ENCODE data around the gene SARS2.
"Not testable (repeated sequence)": the region's sequence is repeated elsewhere in the genome, so short reads cannot be mapped to it uniquely, and the experiment has no call there.

Gene SARS2

GRCh38 chr19:38971672-38972071, 41.1 kb upstream of the SARS2 start:
- Histone ChIP-seq H3K36me3 (ENCODE audit: insufficient read depth, low read length) (peaks cover 4% of the 10 kb centered on the region; the same call in 1 of the 2 replicates), H3K4me3 (no peak overlapping the region), H3K27ac (no peak overlapping the region), H3K9ac (ENCODE audit: insufficient read length) (no peak overlapping the region), H3K9me3 (ENCODE audit: low read depth, low read length) (no peaks in the 10 kb centered on the region)
- TF ChIP-seq EZH2 (IDR thresholded peaks at IDR 0.05) = no peak
- TF ChIP-seq POLR2AphosphoS5 (IDR thresholded peaks at IDR 0.05; ENCODE audit: borderline replicate concordance, low read depth, low read length) = no peak
- no peak for TF ChIP-seq FOXP2 (optimal IDR thresholded peaks at IDR 0.05; ENCODE audit: control extremely low read depth, extremely low read length, insufficient read depth)
- DNase-seq (ENCODE audit: low read depth, low spot score) = no peak

GRCh38 chr19:38970664-38971532, 40.3 kb upstream of the SARS2 start:
- peaks cover 4% of the 10 kb centered on the region; the same call in 1 of the 2 replicates for H3K36me3 ChIP-seq (ENCODE audit: insufficient read depth, low read length)
- H3K4me3 ChIP-seq = no peak overlapping the region
- DNase-seq (ENCODE audit: low read depth, low spot score) = no peak
- no peak overlapping the region for H3K9ac ChIP-seq (ENCODE audit: insufficient read length)
- no peaks in the 10 kb centered on the region for H3K9me3 ChIP-seq (ENCODE audit: low read depth, low read length)
- no peak overlapping the region for H3K27ac ChIP-seq
- TF ChIP-seq EZH2 (IDR thresholded peaks at IDR 0.05) (no peak), POLR2AphosphoS5 (IDR thresholded peaks at IDR 0.05; ENCODE audit: borderline replicate concordance, low read depth, low read length) (no peak), FOXP2 (optimal IDR thresholded peaks at IDR 0.05; ENCODE audit: control extremely low read depth, extremely low read length, insufficient read depth) (no peak)

- not testable (repeated sequence) for H3K36me3 ChIP-seq (ENCODE audit: insufficient read depth, low read length); H3K27ac ChIP-seq; DNase-seq (ENCODE audit: low read depth, low spot score); H3K4me3 ChIP-seq; H3K9me3 ChIP-seq (ENCODE audit: low read depth, low read length); H3K9ac ChIP-seq (ENCODE audit: insufficient read length)
Measured at GRCh38 chr19:38966149-38966548, 35.6 kb upstream of the SARS2 start.

- Histone ChIP-seq H3K36me3 (ENCODE audit: insufficient read depth, low read length) (peaks cover 7% of the 10 kb centered on the region; the same call in 1 of the 2 replicates), H3K9me3 (ENCODE audit: low read depth, low read length) (no peaks in the 10 kb centered on the region), H3K27ac (no peak overlapping the region), H3K4me3 (no peak overlapping the region), H3K9ac (ENCODE audit: insufficient read length) (no peak overlapping the region)
- TF ChIP-seq POLR2AphosphoS5 (IDR thresholded peaks at IDR 0.05; ENCODE audit: borderline replicate concordance, low read depth, low read length) (no peak), EZH2 (IDR thresholded peaks at IDR 0.05) (no peak), FOXP2 (optimal IDR thresholded peaks at IDR 0.05; ENCODE audit: control extremely low read depth, extremely low read length, insufficient read depth) (no peak)
- DNase-seq (ENCODE audit: low read depth, low spot score) = no peak
Measured at GRCh38 chr19:38964738-38965137, 34.2 kb upstream of the SARS2 start.

- DNase-seq (ENCODE audit: low read depth, low spot score) = no peak
- no peak overlapping the region for H3K4me3 ChIP-seq
- no peak overlapping the region for H3K27ac ChIP-seq
- no peaks in the 10 kb centered on the region for H3K9me3 ChIP-seq (ENCODE audit: low read depth, low read length)
- H3K36me3 ChIP-seq (ENCODE audit: insufficient read depth, low read length) = peaks cover 6% of the 10 kb centered on the region; the same call in 1 of the 2 replicates
- TF ChIP-seq FOXP2 (optimal IDR thresholded peaks at IDR 0.05; ENCODE audit: control extremely low read depth, extremely low read length, insufficient read depth) (no peak), POLR2AphosphoS5 (IDR thresholded peaks at IDR 0.05; ENCODE audit: borderline replicate concordance, low read depth, low read length) (no peak), EZH2 (IDR thresholded peaks at IDR 0.05) (no peak)
- no peak overlapping the region for H3K9ac ChIP-seq (ENCODE audit: insufficient read length)
Measured at GRCh38 chr19:38959618-38960017, 29.1 kb upstream of the SARS2 start.

- Histone ChIP-seq H3K9me3 (ENCODE audit: low read depth, low read length) (no peaks in the 10 kb centered on the region), H3K36me3 (ENCODE audit: insufficient read depth, low read length) (peaks cover 3% of the 10 kb centered on the region; the same call in 1 of the 2 replicates), H3K27ac (no peak overlapping the region), H3K4me3 (no peak overlapping the region), H3K9ac (ENCODE audit: insufficient read length) (no peak overlapping the region)
- no peak for DNase-seq (ENCODE audit: low read depth, low spot score)
- no peak for TF ChIP-seq FOXP2 (optimal IDR thresholded peaks at IDR 0.05; ENCODE audit: control extremely low read depth, extremely low read length, insufficient read depth)
- no peak for TF ChIP-seq POLR2AphosphoS5 (IDR thresholded peaks at IDR 0.05; ENCODE audit: borderline replicate concordance, low read depth, low read length)
- no peak for TF ChIP-seq EZH2 (IDR thresholded peaks at IDR 0.05)
Measured at GRCh38 chr19:38958301-38958700, 27.7 kb upstream of the SARS2 start.

- Histone ChIP-seq H3K27ac (no peak overlapping the region), H3K9me3 (ENCODE audit: low read depth, low read length) (no peaks in the 10 kb centered on the region), H3K9ac (ENCODE audit: insufficient read length) (no peak overlapping the region), H3K4me3 (no peak overlapping the region), H3K36me3 (ENCODE audit: insufficient read depth, low read length) (peaks cover 3% of the 10 kb centered on the region; the same call in 1 of the 2 replicates)
- no peak for DNase-seq (ENCODE audit: low read depth, low spot score)
- no peak for TF ChIP-seq FOXP2 (optimal IDR thresholded peaks at IDR 0.05; ENCODE audit: control extremely low read depth, extremely low read length, insufficient read depth)
- no peak for TF ChIP-seq POLR2AphosphoS5 (IDR thresholded peaks at IDR 0.05; ENCODE audit: borderline replicate concordance, low read depth, low read length)
- no peak for TF ChIP-seq EZH2 (IDR thresholded peaks at IDR 0.05)
Measured at GRCh38 chr19:38956264-38956663, 25.7 kb upstream of the SARS2 start.

GRCh38 chr19:38953677-38954076, 23.1 kb upstream of the SARS2 start:
- Histone ChIP-seq H3K9ac (ENCODE audit: insufficient read length) (no peak overlapping the region), H3K36me3 (ENCODE audit: insufficient read depth, low read length) (peaks cover 3% of the 10 kb centered on the region; the same call in 1 of the 2 replicates), H3K9me3 (ENCODE audit: low read depth, low read length) (no peaks in the 10 kb centered on the region), H3K4me3 (no peak overlapping the region), H3K27ac (no peak overlapping the region)
- DNase-seq (ENCODE audit: low read depth, low spot score) = no peak
- no peak for TF ChIP-seq EZH2 (IDR thresholded peaks at IDR 0.05)
- no peak for TF ChIP-seq FOXP2 (optimal IDR thresholded peaks at IDR 0.05; ENCODE audit: control extremely low read depth, extremely low read length, insufficient read depth)
- TF ChIP-seq POLR2AphosphoS5 (IDR thresholded peaks at IDR 0.05; ENCODE audit: borderline replicate concordance, low read depth, low read length) = no peak
